ENCODE data around the gene RPA1. TPM values are rescaled to one million over a fixed set of nuclear protein-coding genes. Genes with fewer than 3 reads are reported as not detected.

RPA1 gene
- total and polyA plus RNA-seq, 9 donors: 20.7 to 137 (median 112) TPM

GRCh38 chr17:1907909-1908698 lies 78.3 kb downstream of the RPA1 start:
- intact Hi-C loops (cut with DNase I): loop anchor here (1.0 to 5.0 kb wide), 4 partner anchors 117 to 121 kb away; partner anchors contain the start of gene RTN4RL1 (in 2 of the 4)
- Histone ChIP-seq H3K36me3 (no peaks in the 10 kb centered on the region), H3K4me1 (ENCODE audit: insufficient read depth) (peaks cover 6% of the 10 kb centered on the region), H3K9me3 (no peaks in the 10 kb centered on the region), H3K4me3 (no peak overlapping the region), H3K27me3 (no peaks in the 10 kb centered on the region), H3K27ac (no peak overlapping the region)
- TF ChIP-seq EP300 (IDR thresholded peaks at IDR 0.05) (no peak), POLR2A (IDR thresholded peaks at IDR 0.05) (no peak)
- TF ChIP-seq, protein P1, sequence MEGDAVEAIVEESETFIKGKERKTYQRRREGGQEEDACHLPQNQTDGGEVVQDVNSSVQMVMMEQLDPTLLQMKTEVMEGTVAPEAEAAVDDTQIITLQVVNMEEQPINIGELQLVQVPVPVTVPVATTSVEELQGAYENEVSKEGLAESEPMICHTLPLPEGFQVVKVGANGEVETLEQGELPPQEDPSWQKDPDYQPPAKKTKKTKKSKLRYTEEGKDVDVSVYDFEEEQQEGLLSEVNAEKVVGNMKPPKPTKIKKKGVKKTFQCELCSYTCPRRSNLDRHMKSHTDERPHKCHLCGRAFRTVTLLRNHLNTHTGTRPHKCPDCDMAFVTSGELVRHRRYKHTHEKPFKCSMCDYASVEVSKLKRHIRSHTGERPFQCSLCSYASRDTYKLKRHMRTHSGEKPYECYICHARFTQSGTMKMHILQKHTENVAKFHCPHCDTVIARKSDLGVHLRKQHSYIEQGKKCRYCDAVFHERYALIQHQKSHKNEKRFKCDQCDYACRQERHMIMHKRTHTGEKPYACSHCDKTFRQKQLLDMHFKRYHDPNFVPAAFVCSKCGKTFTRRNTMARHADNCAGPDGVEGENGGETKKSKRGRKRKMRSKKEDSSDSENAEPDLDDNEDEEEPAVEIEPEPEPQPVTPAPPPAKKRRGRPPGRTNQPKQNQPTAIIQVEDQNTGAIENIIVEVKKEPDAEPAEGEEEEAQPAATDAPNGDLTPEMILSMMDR (IDR thresholded peaks at IDR 0.05): no peak
- DNase-seq: peak in 1 of 5 donors; percentile 45
- WGBS, 3 donors: 2 to 5% (median 4%) methylated on average over 47 to 49 of the region's 49 CpGs

- DNase-seq: peak; percentile 62 to 75 (median 66)
- H3K27ac ChIP-seq: no peak overlapping the region
- no peak for TF ChIP-seq POLR2A (IDR thresholded peaks at IDR 0.05)
- TF ChIP-seq, protein P1 (IDR thresholded peaks at IDR 0.05): peak; percentile 54 to 77 (median 63)
- TF ChIP-seq EP300 (IDR thresholded peaks at IDR 0.05): no peak
- peaks cover 6% of the 10 kb centered on the region for H3K4me1 ChIP-seq (ENCODE audit: insufficient read depth)
- no peaks in the 10 kb centered on the region for H3K27me3 ChIP-seq
- no peak overlapping the region for H3K4me3 ChIP-seq
- no peaks in the 10 kb centered on the region for H3K36me3 ChIP-seq
- intact Hi-C loops (cut with DNase I): loop anchor here (1.0 to 5.0 kb wide), 4 partner anchors 116 to 120 kb away; partner anchors contain the start of gene RTN4RL1 (in 2 of the 4)
- 3 to 6% (median 3%) methylated on average over 18 to 22 of the region's 22 CpGs for WGBS, 3 donors
- H3K9me3 ChIP-seq: no peaks in the 10 kb centered on the region
Observed at GRCh38 chr17:1908699-1909309, 79.0 kb downstream of the RPA1 start.

DNA sequence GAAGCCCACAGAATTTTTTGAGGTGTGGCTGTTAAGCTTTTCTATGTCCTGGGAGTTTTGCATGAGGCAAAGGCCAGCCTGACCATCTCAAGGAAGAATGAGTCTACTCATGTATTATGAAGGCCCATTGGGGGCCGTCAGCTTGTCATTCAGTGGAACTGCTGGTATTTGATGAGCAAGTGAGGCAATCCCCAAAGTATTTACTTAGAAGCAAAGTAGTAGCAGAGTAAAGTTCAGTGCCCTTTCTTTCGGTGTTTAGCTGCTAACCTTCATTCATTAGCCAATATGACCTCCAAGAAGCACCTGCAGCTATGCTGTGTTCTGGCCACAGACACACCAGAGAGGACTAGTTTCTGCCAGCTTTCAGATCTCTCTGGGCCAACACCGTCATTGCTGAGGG lies 80.2 kb downstream of the RPA1 start:
- no peak for TF ChIP-seq EP300 (IDR thresholded peaks at IDR 0.05)
- no peak for TF ChIP-seq POLR2A (IDR thresholded peaks at IDR 0.05)
- TF ChIP-seq, protein P1 (IDR thresholded peaks at IDR 0.05): no peak
- Histone ChIP-seq H3K4me3 (no peak overlapping the region), H3K27ac (no peak overlapping the region), H3K36me3 (no peaks in the 10 kb centered on the region), H3K9me3 (no peaks in the 10 kb centered on the region), H3K4me1 (ENCODE audit: insufficient read depth) (peaks cover 6% of the 10 kb centered on the region), H3K27me3 (no peaks in the 10 kb centered on the region)
- no peak for DNase-seq
- WGBS, 3 donors: 58 to 76% (median 71%) methylated on average over 3 of the region's 3 CpGs
- intact Hi-C loops (cut with DNase I): loop anchor here (2.0 to 5.0 kb wide), 4 partner anchors 115 to 367 kb away; partner anchors contain the start of gene RTN4RL1 (in 2 of the 4)

DNA sequence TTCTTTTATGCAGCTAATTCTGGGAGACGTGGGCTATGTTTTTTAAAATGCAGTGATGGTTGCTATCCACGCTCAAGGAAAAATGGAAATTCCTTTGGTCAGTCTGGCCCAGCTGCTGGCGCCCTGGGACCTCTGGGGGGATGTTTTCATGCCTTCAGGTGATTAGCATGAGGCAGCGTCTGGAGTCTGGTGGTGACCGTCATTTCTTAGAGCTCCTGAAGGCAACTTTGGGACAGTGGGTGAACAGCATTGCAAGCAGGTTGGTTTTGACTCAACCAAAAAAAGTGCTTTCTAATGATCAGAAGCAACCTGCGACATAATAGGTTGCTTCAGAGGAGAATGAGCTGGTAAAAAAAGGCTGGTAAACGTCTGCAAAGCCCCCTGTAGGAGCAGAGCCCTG lies 82.3 kb downstream of the RPA1 start:
- H3K9me3 ChIP-seq: no peaks in the 10 kb centered on the region
- H3K36me3 ChIP-seq: no peaks in the 10 kb centered on the region
- H3K4me1 ChIP-seq (ENCODE audit: insufficient read depth): peaks cover 6% of the 10 kb centered on the region
- WGBS, 3 donors: 28 to 44% (median 28%) methylated on average over 7 of the region's 7 CpGs
- no peak for DNase-seq
- H3K4me3 ChIP-seq: no peak overlapping the region
- H3K27me3 ChIP-seq: no peaks in the 10 kb centered on the region
- intact Hi-C loops (cut with DNase I): loop anchor here in 1 of 4 donors (5.0 kb wide), 1 partner anchor 365 kb away; no protein-coding TSS in a partner anchor
- no peak overlapping the region for H3K27ac ChIP-seq
- TF ChIP-seq POLR2A (IDR thresholded peaks at IDR 0.05) (no peak), EP300 (IDR thresholded peaks at IDR 0.05) (no peak)
